ENCODE measurements around the gene FAM168B.

DNA sequence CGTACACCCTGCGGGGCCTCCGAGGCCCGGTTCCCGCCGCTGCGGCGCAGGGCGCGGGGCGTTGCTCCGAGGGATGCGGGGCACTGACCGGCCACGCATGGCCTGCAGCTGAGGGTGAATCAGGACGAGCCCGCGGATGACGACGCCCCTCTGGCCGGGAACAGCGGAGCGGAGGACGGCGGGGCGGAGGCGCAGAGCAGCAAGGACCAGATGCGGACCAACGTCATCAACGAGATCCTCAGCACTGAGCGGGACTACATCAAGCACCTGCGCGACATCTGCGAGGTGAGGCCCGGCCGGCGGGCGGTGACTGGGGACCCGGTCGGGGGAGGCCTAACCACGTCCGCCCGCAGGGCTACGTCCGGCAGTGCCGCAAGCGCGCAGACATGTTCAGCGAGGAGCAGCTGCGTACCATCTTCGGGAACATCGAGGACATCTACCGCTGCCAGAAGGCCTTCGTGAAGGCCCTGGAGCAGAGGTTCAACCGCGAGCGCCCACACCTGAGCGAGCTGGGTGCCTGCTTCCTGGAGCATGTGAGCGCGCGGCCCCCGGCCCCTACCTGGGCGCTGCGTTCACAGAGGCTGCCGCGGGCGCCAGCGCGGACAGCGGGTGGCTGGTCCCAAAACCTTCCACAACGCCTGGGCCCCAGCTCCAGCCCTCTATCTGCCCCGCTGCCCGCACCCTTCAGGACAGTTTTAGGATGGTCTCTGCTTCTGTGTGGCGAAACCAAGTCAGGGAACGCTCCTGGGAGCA lies 53.2 kb downstream of the FAM168B start:
- TF ChIP-seq, protein P1, sequence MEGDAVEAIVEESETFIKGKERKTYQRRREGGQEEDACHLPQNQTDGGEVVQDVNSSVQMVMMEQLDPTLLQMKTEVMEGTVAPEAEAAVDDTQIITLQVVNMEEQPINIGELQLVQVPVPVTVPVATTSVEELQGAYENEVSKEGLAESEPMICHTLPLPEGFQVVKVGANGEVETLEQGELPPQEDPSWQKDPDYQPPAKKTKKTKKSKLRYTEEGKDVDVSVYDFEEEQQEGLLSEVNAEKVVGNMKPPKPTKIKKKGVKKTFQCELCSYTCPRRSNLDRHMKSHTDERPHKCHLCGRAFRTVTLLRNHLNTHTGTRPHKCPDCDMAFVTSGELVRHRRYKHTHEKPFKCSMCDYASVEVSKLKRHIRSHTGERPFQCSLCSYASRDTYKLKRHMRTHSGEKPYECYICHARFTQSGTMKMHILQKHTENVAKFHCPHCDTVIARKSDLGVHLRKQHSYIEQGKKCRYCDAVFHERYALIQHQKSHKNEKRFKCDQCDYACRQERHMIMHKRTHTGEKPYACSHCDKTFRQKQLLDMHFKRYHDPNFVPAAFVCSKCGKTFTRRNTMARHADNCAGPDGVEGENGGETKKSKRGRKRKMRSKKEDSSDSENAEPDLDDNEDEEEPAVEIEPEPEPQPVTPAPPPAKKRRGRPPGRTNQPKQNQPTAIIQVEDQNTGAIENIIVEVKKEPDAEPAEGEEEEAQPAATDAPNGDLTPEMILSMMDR (IDR thresholded peaks at IDR 0.05): no peak
- TF ChIP-seq POLR2A (IDR thresholded peaks at IDR 0.05): no peak
